ENCODE measurements around the gene ENTPD2. TPM values are rescaled to one million over a fixed set of nuclear protein-coding genes. Genes with fewer than 3 reads are reported as not detected.

ENTPD2 gene
- total RNA-seq, 1 experiment from 2014 or later, result 32.5 TPM

DNA sequence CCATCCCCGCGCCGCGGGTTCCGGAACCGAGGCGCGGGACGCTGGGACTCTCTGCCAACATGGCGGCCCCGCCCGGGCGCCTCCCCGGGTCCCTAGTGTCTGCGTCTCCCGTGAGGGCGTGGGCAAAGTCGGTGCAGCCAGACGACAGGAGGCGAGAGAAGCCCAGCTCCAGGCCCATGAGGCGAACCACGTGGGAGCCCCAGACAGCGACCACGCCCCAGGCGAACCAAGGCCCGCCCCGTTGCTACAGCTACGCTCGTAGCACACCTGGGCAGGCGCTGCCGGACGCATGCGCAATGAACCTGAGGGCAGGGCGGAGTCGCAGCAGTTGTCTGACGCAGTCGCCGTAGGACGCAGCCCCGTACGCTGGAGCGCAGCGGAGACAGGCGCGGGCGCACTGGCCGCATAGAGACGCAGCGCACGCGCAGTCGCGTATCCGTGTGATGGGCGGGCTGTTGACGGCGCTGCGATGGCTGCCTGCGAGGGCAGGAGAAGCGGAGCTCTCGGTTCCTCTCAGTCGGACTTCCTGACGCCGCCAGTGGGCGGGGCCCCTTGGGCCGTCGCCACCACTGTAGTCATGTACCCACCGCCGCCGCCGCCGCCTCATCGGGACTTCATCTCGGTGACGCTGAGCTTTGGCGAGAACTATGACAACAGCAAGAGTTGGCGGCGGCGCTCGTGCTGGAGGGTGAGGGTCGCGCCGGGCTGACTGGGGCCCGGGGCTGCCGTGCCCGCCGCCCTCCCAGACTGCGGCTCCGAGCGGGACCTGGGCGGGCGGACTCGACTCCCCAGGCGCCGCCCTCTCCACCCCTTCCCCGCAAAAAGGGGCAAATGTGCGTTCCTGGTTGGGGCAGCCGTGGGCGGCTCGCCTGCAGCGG, 32.9 kb upstream of the ENTPD2 start, which contains the start of gene MAN1B1:
Gene MAN1B1, plus strand, starts transcription at position 455 of the 878 bp plus-strand sequence. Its CDS starts 15 bp downstream, at position 470.
- CTCF ChIA-PET, result interaction anchor here (0.8 to 4.8 kb wide), 16 partner anchors 18 to 336 kb away, joined by 3 to 49 read pairs (median 4); partner anchors contain the start of genes AJM1, EXD3, NPDC1 and RNF224

More for the DNA sequence above, 32.9 kb upstream of the ENTPD2 start, which contains the start of gene MAN1B1:
- Histone ChIP-seq H3K36me3 (ENCODE audit: control insufficient read depth in 1 of 2, insufficient read depth in 2 of 2, low read length in 2 of 2) (0 out of 4 replicates have a peak, but pooled peaks cover 0 to 4% of the 10 kb centered on the region in 2 experiments), H3K27me3 (ENCODE audit: insufficient read depth, low read length) (no peaks in the 10 kb centered on the region), H3K4me1 (ENCODE audit: control insufficient read depth in 1 of 2, insufficient read depth in 2 of 2, low read length in 2 of 2) (peaks cover 38 to 56% of the 10 kb centered on the region in 2 experiments), H3K9me2 (ENCODE audit: insufficient read depth) (no peaks in the 10 kb centered on the region), H3K9me3 (ENCODE audit: control insufficient read depth in 1 of 2, insufficient read depth in 1 of 2, low read depth in 1 of 2, low read length in 2 of 2) (no peaks in the 10 kb centered on the region), H3K4me2 (ENCODE audit: low read length) (peak within 1 kb of the TSS; percentile 98), H3K9ac (ENCODE audit: low read length) (peak within 1 kb of the TSS; percentile 96), H3K79me2 (ENCODE audit: insufficient read depth, low read length) (peaks cover 14% of the 10 kb centered on the region; the same call in 1 of the 2 replicates), H4K20me1 (ENCODE audit: insufficient read depth) (no peaks in the 10 kb centered on the region), H3K4me3 (replicated peaks in 1 of 2; ENCODE audit: low read depth in 1 of 2, low read length in 2 of 2) (peak within 1 kb of the TSS; percentile 83 to 96), H3K27ac (ENCODE audit: low read depth, low read length) (peak within 1 kb of the TSS; percentile 98), H2AFZ (ENCODE audit: low read depth, low read length, poor library complexity, severe bottlenecking) (no peak within 1 kb of the TSS)
- intact Hi-C loops (cut with micrococcal nuclease), result loop anchor here (1.0 kb wide), 1 partner anchor 32 kb away; no protein-coding TSS in a partner anchor
- ATAC-seq (peak; percentile 83), DNase-seq (ENCODE audit: low read depth, low spot score) (peak; percentile 98)
- ChIA-PET RAD21 (ENCODE audit: low non-redundant PET in 1 of 2, low total read pairs in 2 of 2, uncharacterized antibody in 2 of 2, unreplicated experiment in 2 of 2) (interaction anchor here (1.5 to 2.1 kb wide), 2 partner anchors 19 kb away, joined by 5 to 12 read pairs; no protein-coding TSS in a partner anchor), POLR2A (interaction anchor here (0.7 to 4.8 kb wide), 12 partner anchors 10 to 504 kb away, joined by 3 to 43 read pairs (median 4); partner anchors contain the start of genes LCNL1, SAPCD2, TUBB4B and UAP1L1)
- no TSS peak for BruUV-seq (replicated peaks)
- TF ChIP-seq POLR2A (IDR thresholded peaks at IDR 0.05; ENCODE audit: borderline replicate concordance, extremely low read depth, insufficient read depth, insufficient read length), result no peak
- TF ChIP-seq POLR2AphosphoS5 (IDR thresholded peaks at IDR 0.05; ENCODE audit: low read depth, low read length), result peak; percentile 89
- TF ChIP-seq TCF7L2 (IDR thresholded peaks at IDR 0.05; ENCODE audit: borderline replicate concordance, extremely low read depth, insufficient read depth, insufficient read length), result peak; percentile 45
- TF ChIP-seq, protein P1, sequence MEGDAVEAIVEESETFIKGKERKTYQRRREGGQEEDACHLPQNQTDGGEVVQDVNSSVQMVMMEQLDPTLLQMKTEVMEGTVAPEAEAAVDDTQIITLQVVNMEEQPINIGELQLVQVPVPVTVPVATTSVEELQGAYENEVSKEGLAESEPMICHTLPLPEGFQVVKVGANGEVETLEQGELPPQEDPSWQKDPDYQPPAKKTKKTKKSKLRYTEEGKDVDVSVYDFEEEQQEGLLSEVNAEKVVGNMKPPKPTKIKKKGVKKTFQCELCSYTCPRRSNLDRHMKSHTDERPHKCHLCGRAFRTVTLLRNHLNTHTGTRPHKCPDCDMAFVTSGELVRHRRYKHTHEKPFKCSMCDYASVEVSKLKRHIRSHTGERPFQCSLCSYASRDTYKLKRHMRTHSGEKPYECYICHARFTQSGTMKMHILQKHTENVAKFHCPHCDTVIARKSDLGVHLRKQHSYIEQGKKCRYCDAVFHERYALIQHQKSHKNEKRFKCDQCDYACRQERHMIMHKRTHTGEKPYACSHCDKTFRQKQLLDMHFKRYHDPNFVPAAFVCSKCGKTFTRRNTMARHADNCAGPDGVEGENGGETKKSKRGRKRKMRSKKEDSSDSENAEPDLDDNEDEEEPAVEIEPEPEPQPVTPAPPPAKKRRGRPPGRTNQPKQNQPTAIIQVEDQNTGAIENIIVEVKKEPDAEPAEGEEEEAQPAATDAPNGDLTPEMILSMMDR (IDR thresholded peaks at IDR 0.05 in 2 of 3, conservative IDR thresholded peaks at IDR 0.05 in 1 of 3; ENCODE audit: borderline replicate concordance in 1 of 3, insufficient read depth in 1 of 3, low read depth in 2 of 3, low read length in 2 of 3), result no peak
- no peak for TF ChIP-seq CEBPB (IDR thresholded peaks at IDR 0.05; ENCODE audit: low read depth)
- no peak for TF ChIP-seq EZH2phosphoT487 (IDR thresholded peaks at IDR 0.05; ENCODE audit: borderline replicate concordance)
- TF ChIP-seq, protein P2, sequence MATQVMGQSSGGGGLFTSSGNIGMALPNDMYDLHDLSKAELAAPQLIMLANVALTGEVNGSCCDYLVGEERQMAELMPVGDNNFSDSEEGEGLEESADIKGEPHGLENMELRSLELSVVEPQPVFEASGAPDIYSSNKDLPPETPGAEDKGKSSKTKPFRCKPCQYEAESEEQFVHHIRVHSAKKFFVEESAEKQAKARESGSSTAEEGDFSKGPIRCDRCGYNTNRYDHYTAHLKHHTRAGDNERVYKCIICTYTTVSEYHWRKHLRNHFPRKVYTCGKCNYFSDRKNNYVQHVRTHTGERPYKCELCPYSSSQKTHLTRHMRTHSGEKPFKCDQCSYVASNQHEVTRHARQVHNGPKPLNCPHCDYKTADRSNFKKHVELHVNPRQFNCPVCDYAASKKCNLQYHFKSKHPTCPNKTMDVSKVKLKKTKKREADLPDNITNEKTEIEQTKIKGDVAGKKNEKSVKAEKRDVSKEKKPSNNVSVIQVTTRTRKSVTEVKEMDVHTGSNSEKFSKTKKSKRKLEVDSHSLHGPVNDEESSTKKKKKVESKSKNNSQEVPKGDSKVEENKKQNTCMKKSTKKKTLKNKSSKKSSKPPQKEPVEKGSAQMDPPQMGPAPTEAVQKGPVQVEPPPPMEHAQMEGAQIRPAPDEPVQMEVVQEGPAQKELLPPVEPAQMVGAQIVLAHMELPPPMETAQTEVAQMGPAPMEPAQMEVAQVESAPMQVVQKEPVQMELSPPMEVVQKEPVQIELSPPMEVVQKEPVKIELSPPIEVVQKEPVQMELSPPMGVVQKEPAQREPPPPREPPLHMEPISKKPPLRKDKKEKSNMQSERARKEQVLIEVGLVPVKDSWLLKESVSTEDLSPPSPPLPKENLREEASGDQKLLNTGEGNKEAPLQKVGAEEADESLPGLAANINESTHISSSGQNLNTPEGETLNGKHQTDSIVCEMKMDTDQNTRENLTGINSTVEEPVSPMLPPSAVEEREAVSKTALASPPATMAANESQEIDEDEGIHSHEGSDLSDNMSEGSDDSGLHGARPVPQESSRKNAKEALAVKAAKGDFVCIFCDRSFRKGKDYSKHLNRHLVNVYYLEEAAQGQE (IDR thresholded peaks at IDR 0.05; ENCODE audit: low read depth), result no peak
- TF ChIP-seq, protein P3, sequence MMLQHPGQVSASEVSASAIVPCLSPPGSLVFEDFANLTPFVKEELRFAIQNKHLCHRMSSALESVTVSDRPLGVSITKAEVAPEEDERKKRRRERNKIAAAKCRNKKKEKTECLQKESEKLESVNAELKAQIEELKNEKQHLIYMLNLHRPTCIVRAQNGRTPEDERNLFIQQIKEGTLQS (IDR thresholded peaks at IDR 0.05), result no peak
- TF ChIP-seq SIN3A (IDR thresholded peaks at IDR 0.05; ENCODE audit: low read depth), result no peak
- TF ChIP-seq RAD21 (IDR thresholded peaks at IDR 0.05; ENCODE audit: low read depth), result no peak
- peak; percentile 76; the same call in 1 of the 2 replicates for TF ChIP-seq ZFX (IDR thresholded peaks at IDR 0.05)
- peak; percentile 91 for TF ChIP-seq YY1 (IDR thresholded peaks at IDR 0.05; ENCODE audit: extremely low read depth, insufficient replicate concordance, low read depth, low read length)
- no peak for TF ChIP-seq SP1 (IDR thresholded peaks at IDR 0.05; ENCODE audit: low read depth)
- no peak for TF ChIP-seq ELF1 (IDR thresholded peaks at IDR 0.05; ENCODE audit: borderline replicate concordance, low read depth)
- TF ChIP-seq, protein P4, sequence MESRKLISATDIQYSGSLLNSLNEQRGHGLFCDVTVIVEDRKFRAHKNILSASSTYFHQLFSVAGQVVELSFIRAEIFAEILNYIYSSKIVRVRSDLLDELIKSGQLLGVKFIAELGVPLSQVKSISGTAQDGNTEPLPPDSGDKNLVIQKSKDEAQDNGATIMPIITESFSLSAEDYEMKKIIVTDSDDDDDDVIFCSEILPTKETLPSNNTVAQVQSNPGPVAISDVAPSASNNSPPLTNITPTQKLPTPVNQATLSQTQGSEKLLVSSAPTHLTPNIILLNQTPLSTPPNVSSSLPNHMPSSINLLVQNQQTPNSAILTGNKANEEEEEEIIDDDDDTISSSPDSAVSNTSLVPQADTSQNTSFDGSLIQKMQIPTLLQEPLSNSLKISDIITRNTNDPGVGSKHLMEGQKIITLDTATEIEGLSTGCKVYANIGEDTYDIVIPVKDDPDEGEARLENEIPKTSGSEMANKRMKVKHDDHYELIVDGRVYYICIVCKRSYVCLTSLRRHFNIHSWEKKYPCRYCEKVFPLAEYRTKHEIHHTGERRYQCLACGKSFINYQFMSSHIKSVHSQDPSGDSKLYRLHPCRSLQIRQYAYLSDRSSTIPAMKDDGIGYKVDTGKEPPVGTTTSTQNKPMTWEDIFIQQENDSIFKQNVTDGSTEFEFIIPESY (IDR thresholded peaks at IDR 0.05; ENCODE audit: extremely low read depth, insufficient replicate concordance, low read length), result no peak
- no peak for TF ChIP-seq SRF (IDR thresholded peaks at IDR 0.05; ENCODE audit: low read depth)

Measured in HCT116 (cell line).